Astrocyte of the spinal cord (primary cell): ENCODE measurements around the gene GRIA2.

ENCODE experiments used
- DNase-seq: peaks from one replicate; pipeline ENCODE4 v3.0.0; 2011; ENCODE audit warnings: low read depth, low spot score
- H3K4me3 ChIP-seq: 2 replicates; pipeline ENCODE4 v1.5.1; 2011; ENCODE audit warnings: low read depth, mild to moderate bottlenecking, low read length, moderate library complexity
- in situ Hi-C: cut with HindIII; loops from 2 replicates; pipeline ENCODE4 v1.10.0; 2017; ENCODE audit warnings: low sequenced_read_pairs
- TF ChIP-seq, protein P1 (sequence below): IDR thresholded peaks from 2 replicates; pipeline ENCODE4 v1.5.1; 2012; ENCODE audit warnings: low read depth, mild to moderate bottlenecking, low read length, inconsistent platforms

The GRIA2 gene

DNA sequence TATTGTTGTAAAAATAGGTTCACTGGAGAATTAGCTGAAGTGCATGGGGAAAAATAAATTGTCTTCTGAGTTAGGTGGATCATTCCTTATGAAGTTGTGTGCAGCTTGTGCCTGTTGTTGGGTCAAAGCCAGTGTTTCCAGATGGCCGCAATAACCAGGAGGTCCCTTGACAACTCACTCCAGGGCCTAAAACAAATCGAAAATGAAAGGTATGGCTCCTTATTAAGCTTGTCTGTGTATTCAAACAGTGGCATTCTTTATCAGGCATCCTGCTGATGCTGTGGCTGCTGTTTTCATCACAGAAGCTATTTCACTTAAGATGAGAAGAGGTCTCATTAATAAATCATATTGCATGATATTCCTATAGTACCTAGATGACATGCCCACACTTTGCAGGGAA is 80.2 kb downstream of the GRIA2 start:
- no peak overlapping the region for H3K4me3 ChIP-seq
- in situ Hi-C loops = no loop called here
- no peak for DNase-seq
- TF ChIP-seq, protein P1, sequence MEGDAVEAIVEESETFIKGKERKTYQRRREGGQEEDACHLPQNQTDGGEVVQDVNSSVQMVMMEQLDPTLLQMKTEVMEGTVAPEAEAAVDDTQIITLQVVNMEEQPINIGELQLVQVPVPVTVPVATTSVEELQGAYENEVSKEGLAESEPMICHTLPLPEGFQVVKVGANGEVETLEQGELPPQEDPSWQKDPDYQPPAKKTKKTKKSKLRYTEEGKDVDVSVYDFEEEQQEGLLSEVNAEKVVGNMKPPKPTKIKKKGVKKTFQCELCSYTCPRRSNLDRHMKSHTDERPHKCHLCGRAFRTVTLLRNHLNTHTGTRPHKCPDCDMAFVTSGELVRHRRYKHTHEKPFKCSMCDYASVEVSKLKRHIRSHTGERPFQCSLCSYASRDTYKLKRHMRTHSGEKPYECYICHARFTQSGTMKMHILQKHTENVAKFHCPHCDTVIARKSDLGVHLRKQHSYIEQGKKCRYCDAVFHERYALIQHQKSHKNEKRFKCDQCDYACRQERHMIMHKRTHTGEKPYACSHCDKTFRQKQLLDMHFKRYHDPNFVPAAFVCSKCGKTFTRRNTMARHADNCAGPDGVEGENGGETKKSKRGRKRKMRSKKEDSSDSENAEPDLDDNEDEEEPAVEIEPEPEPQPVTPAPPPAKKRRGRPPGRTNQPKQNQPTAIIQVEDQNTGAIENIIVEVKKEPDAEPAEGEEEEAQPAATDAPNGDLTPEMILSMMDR = no peak

DNA sequence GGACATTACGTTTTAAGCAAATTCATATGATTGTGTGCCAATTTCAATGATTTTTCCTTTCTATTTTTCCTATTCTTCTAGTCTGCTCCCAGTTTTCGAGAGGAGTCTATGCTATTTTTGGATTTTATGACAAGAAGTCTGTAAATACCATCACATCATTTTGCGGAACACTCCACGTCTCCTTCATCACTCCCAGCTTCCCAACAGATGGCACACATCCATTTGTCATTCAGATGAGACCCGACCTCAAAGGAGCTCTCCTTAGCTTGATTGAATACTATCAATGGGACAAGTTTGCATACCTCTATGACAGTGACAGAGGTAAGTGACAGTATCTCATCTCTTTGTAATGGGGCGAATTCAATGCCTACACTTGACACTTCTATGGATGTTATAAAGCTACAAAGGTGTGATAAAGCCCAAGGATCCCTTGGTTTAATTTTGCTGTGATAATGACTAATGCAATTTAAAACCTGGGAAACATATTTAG is 83.0 kb downstream of the GRIA2 start:
- in situ Hi-C loops = no loop called here
- H3K4me3 ChIP-seq = no peak overlapping the region
- DNase-seq = no peak
- TF ChIP-seq, protein P1 = no peak

DNA sequence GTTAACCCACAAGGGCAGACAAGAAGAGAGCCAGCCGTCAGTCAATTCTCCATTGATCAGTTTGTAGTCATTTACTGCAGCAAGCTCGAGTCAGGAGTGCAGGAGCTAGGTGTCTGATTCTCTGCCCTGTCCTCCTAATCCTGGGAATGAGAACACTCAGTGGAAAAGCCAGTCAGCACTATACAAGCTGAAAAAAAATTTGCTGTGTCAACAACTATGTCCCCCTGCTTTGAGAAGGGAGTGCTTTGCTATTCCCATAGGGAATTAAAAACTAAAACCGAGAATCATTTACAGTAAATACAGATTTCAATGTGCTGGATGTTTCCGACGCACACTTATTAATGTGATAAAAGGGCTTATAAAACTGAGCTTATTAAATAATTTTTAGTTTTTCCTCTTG is 84.2 kb downstream of the GRIA2 start:
- in situ Hi-C loops = no loop called here
- H3K4me3 ChIP-seq = no peak overlapping the region
- TF ChIP-seq, protein P1 = no peak
- no peak for DNase-seq

DNA sequence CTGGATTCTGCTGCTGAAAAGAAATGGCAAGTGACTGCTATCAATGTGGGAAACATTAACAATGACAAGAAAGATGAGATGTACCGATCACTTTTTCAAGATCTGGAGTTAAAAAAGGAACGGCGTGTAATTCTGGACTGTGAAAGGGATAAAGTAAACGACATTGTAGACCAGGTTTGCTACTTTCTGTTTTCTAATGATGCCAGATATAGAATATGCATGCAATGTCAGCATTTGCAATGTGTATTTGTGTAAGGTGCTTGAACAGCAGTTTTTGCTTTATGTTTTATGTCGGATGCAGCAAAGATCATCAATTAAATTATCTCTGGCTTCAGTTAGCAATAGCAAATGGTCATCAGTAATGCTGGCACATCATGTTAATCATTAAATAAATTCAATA is 92.2 kb downstream of the GRIA2 start:
- in situ Hi-C loops = no loop called here
- no peak overlapping the region for H3K4me3 ChIP-seq
- TF ChIP-seq, protein P1 = no peak
- DNase-seq = no peak

DNA sequence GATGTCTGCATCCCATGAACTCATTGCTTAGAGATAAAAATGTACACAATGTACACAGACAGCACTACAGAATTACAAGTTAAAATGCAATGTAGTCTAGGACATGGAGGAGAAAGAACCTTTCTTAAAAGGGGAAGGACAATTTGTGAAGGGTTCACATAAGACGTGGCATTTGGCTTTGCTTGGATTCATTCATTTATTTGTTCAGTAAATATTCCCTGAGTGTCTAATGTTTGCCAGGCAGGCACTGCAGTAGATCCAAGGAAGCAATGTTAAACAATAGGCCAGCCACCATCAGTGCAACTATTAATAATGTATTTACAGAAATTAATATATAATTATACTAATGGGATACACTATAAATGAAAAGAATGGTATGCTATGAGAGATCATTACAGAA is 94.4 kb downstream of the GRIA2 start:
- no peak for DNase-seq
- in situ Hi-C loops = no loop called here
- no peak overlapping the region for H3K4me3 ChIP-seq
- TF ChIP-seq, protein P1 = no peak

- no peak overlapping the region for H3K4me3 ChIP-seq
- TF ChIP-seq, protein P1 = no peak
- peak; percentile 15 for DNase-seq
- in situ Hi-C loops = no loop called here
Observed at GRCh38 chr4:157315968-157316367, 95.4 kb downstream of the GRIA2 start.

DNA sequence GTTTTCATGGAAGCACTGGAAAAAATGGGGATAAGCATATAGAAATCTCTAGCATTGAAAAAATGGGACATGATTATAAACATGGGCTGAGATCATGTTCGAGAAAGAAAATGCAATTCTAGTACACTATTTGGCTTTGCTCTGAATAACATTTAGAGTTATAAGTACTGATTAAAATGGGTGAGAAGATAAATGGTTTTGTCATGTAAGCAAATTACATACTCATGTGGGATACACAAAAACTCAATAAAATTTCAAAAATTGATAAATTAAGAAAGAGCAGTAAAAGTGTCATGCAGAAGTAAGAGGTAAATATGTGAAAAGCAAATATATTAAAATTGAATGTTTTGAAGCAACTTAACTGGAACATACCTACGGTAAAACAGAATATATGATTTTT is 99.6 kb downstream of the GRIA2 start:
- TF ChIP-seq, protein P1 = no peak
- no peak overlapping the region for H3K4me3 ChIP-seq
- in situ Hi-C loops = no loop called here
- no peak for DNase-seq
